A549 (cell line): ENCODE data around the gene SLC6A2. TPM values are rescaled to one million over a fixed set of nuclear protein-coding genes. Genes with fewer than 3 reads are reported as not detected.

Experiments
- ATAC-seq, 2 experiments: fragments of 200-7000 bp in 1 of 2; fragments of >200 bp in 1 of 2; cut with Nextera tagmentation in 1 of 2; cut with Tn5 transposase in 1 of 2; 3 replicates each; pipeline versions ENCODE4 v1.8.0 to v1.9.1; 2018 to 2020; ENCODE audit warnings: mild to moderate bottlenecking in 1 of 2, moderate library complexity in 1 of 2
- CTCF ChIA-PET: fragments of 300-600 bp; sonication (Branson Sonifier 250); formaldehyde crosslinking; extraction: SDS; loops from one replicate; lab custom pipeline; 2021; ENCODE audit warnings: antibody characterized with exemption, inconsistent platforms; lab: Yijun Ruan, JAX
- POLR2A ChIA-PET: fragments of 350-600 bp; formaldehyde crosslinking; extraction: SDS; loops from one replicate; lab custom pipeline; 2021; ENCODE audit warnings: antibody characterized with exemption, inconsistent platforms; lab: Yijun Ruan, JAX
- DNase-seq, 2 experiments: peaks; one replicate each; pipeline versions ENCODE4 v3.0.0 to v3.0.0-alpha.2; 2011 to 2016; ENCODE audit warnings: low read depth in 1 of 2, low spot score in 1 of 2
- FAIRE-seq: peaks from 2 replicates; lab custom pipeline; 2011; peaks lifted over from hg19 to GRCh38; lab: Jason Lieb, UNC
- H3K27ac ChIP-seq, 2 experiments: fragments of >200 bp; sonication (Bioruptor Twin); formaldehyde crosslinking; 3 replicates each; pipeline ENCODE4 v1.5.1; 2016 to 2017
- H3K4me1 ChIP-seq: fragments of >200 bp; sonication (Bioruptor Twin); formaldehyde crosslinking; 3 replicates; pipeline ENCODE4 v1.6.1; 2016
- H3K4me2 ChIP-seq: fragments of >200 bp; sonication (Bioruptor Twin); formaldehyde crosslinking; 3 replicates; pipeline ENCODE4 v1.6.1; 2016
- H3K4me3 ChIP-seq: fragments of >200 bp; sonication (Bioruptor Twin); formaldehyde crosslinking; 3 replicates; pipeline ENCODE4 v1.5.1; 2016
- H3K9me3 ChIP-seq: fragments of >200 bp; sonication (Bioruptor Twin); formaldehyde crosslinking; 3 replicates; pipeline ENCODE4 v1.6.1; 2016
- CBX2 ChIP-seq: fragments of 200-600 bp; sonication (generic); IDR thresholded peaks from 2 replicates; pipeline ENCODE4 v1.6.1; 2016; ENCODE audit warnings: low read depth, mild to moderate bottlenecking, borderline replicate concordance
- CEBPB ChIP-seq, 2 experiments: fragments of >200 bp in 1 of 2; sonication (Bioruptor Twin) in 1 of 2; formaldehyde crosslinking in 1 of 2; IDR thresholded peaks; 2 replicates each; pipeline ENCODE4 v1.6.1; 2012 to 2016
- CHD2 ChIP-seq: fragments of 150-350 bp; IDR thresholded peaks from 2 replicates; pipeline ENCODE4 v1.6.1; 2014; ENCODE audit warnings: low read length; ENCODE audit not compliant: partially characterized antibody
- EHMT2 ChIP-seq: fragments of 200-600 bp; sonication (generic); IDR thresholded peaks from 2 replicates; pipeline ENCODE4 v1.6.1; 2016; ENCODE audit warnings: antibody characterized with exemption, low read depth, mild to moderate bottlenecking, moderate library complexity
- FOSL2 ChIP-seq, 2 experiments: fragments of 450-650 bp in 1 of 2; fragments of >200 bp in 1 of 2; sonication (Bioruptor Twin) in 1 of 2; formaldehyde crosslinking; IDR thresholded peaks; 2 replicates each; pipeline versions ENCODE4 v1.5.0 to v1.6.1; 2016 to 2020; ENCODE audit warnings: mild to moderate bottlenecking in 1 of 2, moderate library complexity in 1 of 2
- FOXS1 ChIP-seq: fragments of 250-450 bp; sonication (Bioruptor Pico); IDR thresholded peaks from 2 replicates; pipeline ENCODE4 v1.5.0; 2020; ENCODE audit warnings: mild to moderate bottlenecking, moderate library complexity
- HEYL ChIP-seq: fragments of 250-450 bp; sonication (Bioruptor Pico); IDR thresholded peaks from 2 replicates; pipeline ENCODE4 v1.8.0; 2021; ENCODE audit warnings: mild to moderate bottlenecking, moderate library complexity
- HOXB13 ChIP-seq: fragments of 250-450 bp; sonication (Bioruptor Pico); IDR thresholded peaks from 2 replicates; pipeline ENCODE4 v1.5.0; 2020; ENCODE audit warnings: low read depth, mild to moderate bottlenecking, moderate library complexity
- HOXB5 ChIP-seq: fragments of 250-450 bp; sonication (Bioruptor Pico); IDR thresholded peaks from 2 replicates; pipeline ENCODE4 v1.5.0; 2020; ENCODE audit warnings: mild to moderate bottlenecking, moderate library complexity
- JUN ChIP-seq, 2 experiments: fragments of >200 bp; sonication (Bioruptor Twin); formaldehyde crosslinking; IDR thresholded peaks; 2 replicates in 1 of 2; 3 replicates in 1 of 2; pipeline ENCODE4 v1.6.1; 2016 to 2017
- JUNB ChIP-seq: fragments of >200 bp; sonication (Bioruptor Twin); formaldehyde crosslinking; IDR thresholded peaks from 2 replicates; pipeline ENCODE4 v1.6.1; 2016
- KDM1A ChIP-seq: fragments of 200-600 bp; sonication (generic); IDR thresholded peaks from 2 replicates; pipeline ENCODE4 v1.6.1; 2016; ENCODE audit warnings: low read depth, mild to moderate bottlenecking
- KDM5A ChIP-seq: fragments of 200-600 bp; sonication (generic); IDR thresholded peaks from 2 replicates; pipeline ENCODE4 v1.6.1; 2016; ENCODE audit warnings: antibody characterized with exemption, mild to moderate bottlenecking
- MAFK ChIP-seq: fragments of 450-650 bp; IDR thresholded peaks from 2 replicates; pipeline ENCODE4 v1.6.1; 2014; ENCODE audit not compliant: partially characterized antibody
- NR3C1 ChIP-seq: fragments of >200 bp; sonication (Bioruptor Twin); formaldehyde crosslinking; IDR thresholded peaks from 3 replicates; pipeline ENCODE4 v1.6.1; 2017
- POLR2A ChIP-seq: IDR thresholded peaks from 2 replicates; pipeline ENCODE4 v1.6.1; 2012; ENCODE audit warnings: mild to moderate bottlenecking, low read length
- RARB ChIP-seq: fragments of 250-450 bp; sonication (Bioruptor Pico); IDR thresholded peaks from 2 replicates; pipeline ENCODE4 v1.8.0; 2021; ENCODE audit warnings: mild to moderate bottlenecking, moderate library complexity
- RNF2 ChIP-seq: fragments of 200-600 bp; sonication (generic); IDR thresholded peaks from 2 replicates; pipeline ENCODE4 v1.6.1; 2016; ENCODE audit warnings: low read depth, mild to moderate bottlenecking, antibody characterized with exemption, moderate library complexity, borderline replicate concordance
- SREBF2 ChIP-seq: fragments of 450-650 bp; IDR thresholded peaks from 2 replicates; pipeline ENCODE4 v1.6.1; 2014; ENCODE audit warnings: mild to moderate bottlenecking, moderate library complexity
- ZNF302 ChIP-seq: fragments of 250-450 bp; sonication (Bioruptor Pico); IDR thresholded peaks from 2 replicates; pipeline ENCODE4 v1.9.0; 2021; ENCODE audit warnings: inconsistent platforms, mild to moderate bottlenecking, moderate library complexity
- WGBS: methylation state at CpG from one replicate; pipeline ENCODE4 v1.1.6; 2017; ENCODE audit errors: missing lambda C conversion rate; 5-methylcytosine and 5-hydroxymethylcytosine counted together
- polyA plus RNA-seq, 4 experiments: library from polyadenylated mRNA; depleted of rRNA in 3 of 4; stranded (reverse); fragments of >200 nt; fragmentation: RNase III in 1 of 4; extraction: RNeasy Plus Mini Kit Qiagen cat#74134 plus additional on column Dnase treatment in 1 of 4; gene quantifications; 2 replicates in 3 of 4; 3 replicates in 1 of 4; pipeline ENCODE4 v1.2.3, GENCODE V29; 2011 to 2017
- TF ChIP-seq, protein P1 (sequence below): fragments of 250-450 bp; sonication (Bioruptor Pico); IDR thresholded peaks from 2 replicates; pipeline ENCODE4 v1.5.0; 2021; ENCODE audit warnings: mild to moderate bottlenecking, moderate library complexity, borderline replicate concordance
- TF ChIP-seq, protein P2 (sequence below): fragments of >200 bp; sonication (Bioruptor Twin); formaldehyde crosslinking; IDR thresholded peaks from 3 replicates; pipeline ENCODE4 v1.5.1; 2016
- TF ChIP-seq, protein P3 (sequence below): IDR thresholded peaks from 2 replicates; pipeline ENCODE4 v1.6.1; 2012; ENCODE audit warnings: low read depth, borderline replicate concordance
- TF ChIP-seq, protein P4 (sequence below): IDR thresholded peaks from 2 replicates; pipeline ENCODE4 v1.6.1; 2012
- TF ChIP-seq, protein P5 (sequence below): IDR thresholded peaks from 2 replicates; pipeline ENCODE4 v1.6.1; 2012

The SLC6A2 gene
- polyA plus RNA-seq, 2 of the 4 experiments (the other 2 are of a cell fraction), result not detected

DNA sequence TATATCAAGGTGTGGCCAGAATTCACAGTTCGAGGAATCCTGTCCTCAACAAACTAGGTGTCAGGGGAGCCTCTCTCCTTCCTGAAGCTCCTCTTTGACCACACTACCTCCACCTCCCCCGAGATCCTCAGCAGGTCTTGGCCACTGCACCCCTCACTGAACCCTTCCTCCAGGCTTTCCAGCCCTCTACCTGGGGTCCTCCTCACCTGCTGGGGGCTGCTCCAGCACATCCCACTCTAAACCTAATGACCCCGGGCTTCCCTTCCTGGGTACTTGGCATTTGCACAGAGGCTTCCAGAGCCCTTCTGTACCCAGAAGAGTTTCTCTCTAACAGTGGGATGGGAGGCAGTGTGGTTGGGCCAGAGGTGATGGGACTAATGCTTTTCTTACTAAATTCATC lies 9.7 kb downstream of the SLC6A2 start:
- Histone ChIP-seq H3K9me3 (no peaks in the 10 kb centered on the region), H3K4me1 (peaks cover 6% of the 10 kb centered on the region; the same call in 2 of the 3 replicates), H3K4me3 (no peak overlapping the region), H3K4me2 (no peak overlapping the region), H3K27ac (no peak overlapping the region)
- no peak for FAIRE-seq
- ATAC-seq, result no peak
- WGBS, result 25% methylated on average over 3 of the region's 3 CpGs
- ChIA-PET CTCF (interaction anchor here (0.7 to 2.8 kb wide), 3 partner anchors 19 to 201 kb away, joined by 3 to 10 read pairs (median 5); no protein-coding TSS in a partner anchor), POLR2A (no interaction called here)
- no peak for DNase-seq
- TF ChIP-seq HOXB13 (CRISPR knock-in tag) (no peak), MAFK (no peak), JUN (IDR thresholded peaks at IDR 0.05) (no peak), POLR2A (no peak), JUNB (no peak)
- TF ChIP-seq, all 56 proteins: peak for 0

DNA sequence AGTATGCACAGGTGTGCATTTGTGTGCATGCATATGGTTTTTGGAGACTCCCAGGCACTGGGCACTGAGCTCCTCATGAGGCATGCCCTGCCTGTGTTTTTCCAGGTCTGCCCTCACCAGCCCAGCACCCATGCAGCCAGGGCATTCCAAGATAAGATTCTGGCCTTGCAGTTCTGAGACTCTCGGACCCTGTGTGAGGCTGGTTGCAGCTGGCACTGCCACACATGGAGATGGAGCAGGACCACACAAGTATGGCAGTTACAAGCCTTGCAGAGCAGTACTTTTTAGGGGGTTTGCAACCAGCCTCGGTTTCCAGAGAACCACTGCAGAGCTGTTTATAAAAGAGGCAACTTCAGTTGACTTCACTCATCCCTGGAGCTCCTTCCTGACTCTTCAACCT lies 10.2 kb downstream of the SLC6A2 start:
- ATAC-seq, result no peak
- no peak overlapping the region for H3K27ac ChIP-seq
- CTCF ChIA-PET, result interaction anchor here (1.1 to 1.5 kb wide), 2 partner anchors 20 to 23 kb away, joined by 3 to 5 read pairs; no protein-coding TSS in a partner anchor
- H3K9me3 ChIP-seq, result no peaks in the 10 kb centered on the region
- WGBS, result 5% methylated on average over 2 of the region's 2 CpGs
- no peak for FAIRE-seq
- H3K4me1 ChIP-seq, result peaks cover 6% of the 10 kb centered on the region; the same call in 2 of the 3 replicates
- no peak overlapping the region for H3K4me3 ChIP-seq
- POLR2A ChIA-PET, result no interaction called here
- TF ChIP-seq NR3C1 (no peak), FOSL2 (IDR thresholded peaks at IDR 0.05) (no peak), FOSL2 (CRISPR knock-in tag; IDR thresholded peaks at IDR 0.05) (no peak), EHMT2 (no peak), CBX2 (no peak), MAFK (no peak), KDM1A (no peak), POLR2A (no peak)
- TF ChIP-seq, protein P1, sequence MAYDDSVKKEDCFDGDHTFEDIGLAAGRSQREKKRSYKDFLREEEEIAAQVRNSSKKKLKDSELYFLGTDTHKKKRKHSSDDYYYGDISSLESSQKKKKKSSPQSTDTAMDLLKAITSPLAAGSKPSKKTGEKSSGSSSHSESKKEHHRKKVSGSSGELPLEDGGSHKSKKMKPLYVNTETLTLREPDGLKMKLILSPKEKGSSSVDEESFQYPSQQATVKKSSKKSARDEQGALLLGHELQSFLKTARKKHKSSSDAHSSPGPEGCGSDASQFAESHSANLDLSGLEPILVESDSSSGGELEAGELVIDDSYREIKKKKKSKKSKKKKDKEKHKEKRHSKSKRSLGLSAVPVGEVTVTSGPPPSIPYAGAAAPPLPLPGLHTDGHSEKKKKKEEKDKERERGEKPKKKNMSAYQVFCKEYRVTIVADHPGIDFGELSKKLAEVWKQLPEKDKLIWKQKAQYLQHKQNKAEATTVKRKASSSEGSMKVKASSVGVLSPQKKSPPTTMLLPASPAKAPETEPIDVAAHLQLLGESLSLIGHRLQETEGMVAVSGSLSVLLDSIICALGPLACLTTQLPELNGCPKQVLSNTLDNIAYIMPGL (CRISPR knock-in tag), result no peak
- TF ChIP-seq, protein P2, sequence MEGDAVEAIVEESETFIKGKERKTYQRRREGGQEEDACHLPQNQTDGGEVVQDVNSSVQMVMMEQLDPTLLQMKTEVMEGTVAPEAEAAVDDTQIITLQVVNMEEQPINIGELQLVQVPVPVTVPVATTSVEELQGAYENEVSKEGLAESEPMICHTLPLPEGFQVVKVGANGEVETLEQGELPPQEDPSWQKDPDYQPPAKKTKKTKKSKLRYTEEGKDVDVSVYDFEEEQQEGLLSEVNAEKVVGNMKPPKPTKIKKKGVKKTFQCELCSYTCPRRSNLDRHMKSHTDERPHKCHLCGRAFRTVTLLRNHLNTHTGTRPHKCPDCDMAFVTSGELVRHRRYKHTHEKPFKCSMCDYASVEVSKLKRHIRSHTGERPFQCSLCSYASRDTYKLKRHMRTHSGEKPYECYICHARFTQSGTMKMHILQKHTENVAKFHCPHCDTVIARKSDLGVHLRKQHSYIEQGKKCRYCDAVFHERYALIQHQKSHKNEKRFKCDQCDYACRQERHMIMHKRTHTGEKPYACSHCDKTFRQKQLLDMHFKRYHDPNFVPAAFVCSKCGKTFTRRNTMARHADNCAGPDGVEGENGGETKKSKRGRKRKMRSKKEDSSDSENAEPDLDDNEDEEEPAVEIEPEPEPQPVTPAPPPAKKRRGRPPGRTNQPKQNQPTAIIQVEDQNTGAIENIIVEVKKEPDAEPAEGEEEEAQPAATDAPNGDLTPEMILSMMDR, result no peak
- TF ChIP-seq, protein P3, sequence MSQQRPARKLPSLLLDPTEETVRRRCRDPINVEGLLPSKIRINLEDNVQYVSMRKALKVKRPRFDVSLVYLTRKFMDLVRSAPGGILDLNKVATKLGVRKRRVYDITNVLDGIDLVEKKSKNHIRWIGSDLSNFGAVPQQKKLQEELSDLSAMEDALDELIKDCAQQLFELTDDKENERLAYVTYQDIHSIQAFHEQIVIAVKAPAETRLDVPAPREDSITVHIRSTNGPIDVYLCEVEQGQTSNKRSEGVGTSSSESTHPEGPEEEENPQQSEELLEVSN, result no peak
- TF ChIP-seq, protein P4, sequence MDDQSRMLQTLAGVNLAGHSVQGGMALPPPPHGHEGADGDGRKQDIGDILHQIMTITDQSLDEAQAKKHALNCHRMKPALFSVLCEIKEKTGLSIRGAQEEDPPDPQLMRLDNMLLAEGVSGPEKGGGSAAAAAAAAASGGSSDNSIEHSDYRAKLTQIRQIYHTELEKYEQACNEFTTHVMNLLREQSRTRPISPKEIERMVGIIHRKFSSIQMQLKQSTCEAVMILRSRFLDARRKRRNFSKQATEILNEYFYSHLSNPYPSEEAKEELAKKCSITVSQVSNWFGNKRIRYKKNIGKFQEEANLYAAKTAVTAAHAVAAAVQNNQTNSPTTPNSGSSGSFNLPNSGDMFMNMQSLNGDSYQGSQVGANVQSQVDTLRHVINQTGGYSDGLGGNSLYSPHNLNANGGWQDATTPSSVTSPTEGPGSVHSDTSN, result no peak
- TF ChIP-seq, all 56 proteins: peak for 0
- no peak overlapping the region for H3K4me2 ChIP-seq
- DNase-seq, result no peak

DNA sequence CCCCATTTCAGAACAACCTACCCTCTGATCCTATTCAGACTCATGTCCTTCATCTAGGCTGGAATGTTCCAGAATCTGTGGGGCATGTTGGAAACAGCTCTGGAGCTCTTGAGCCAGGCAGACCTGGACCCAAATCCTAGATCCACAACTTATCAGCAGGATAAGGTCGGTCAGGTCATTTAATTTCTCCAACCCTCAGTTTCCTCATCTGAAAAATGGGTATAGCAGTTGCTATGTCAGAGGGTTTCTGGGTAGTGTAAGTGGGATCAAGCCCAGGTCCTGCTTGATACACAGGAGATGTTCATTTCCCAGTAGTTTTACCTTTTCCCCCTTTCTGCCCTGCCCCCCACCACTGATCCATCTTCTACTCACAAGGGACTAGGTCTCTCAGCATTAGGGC lies 12.0 kb downstream of the SLC6A2 start:
- Histone ChIP-seq H3K4me3 (no peak overlapping the region), H3K9me3 (no peaks in the 10 kb centered on the region), H3K4me1 (peaks cover 6% of the 10 kb centered on the region; the same call in 2 of the 3 replicates), H3K27ac (no peak overlapping the region), H3K4me2 (no peak overlapping the region)
- FAIRE-seq, result no peak
- ChIA-PET POLR2A (no interaction called here), CTCF (interaction anchor here (1.5 to 2.6 kb wide), 3 partner anchors 8 to 203 kb away, joined by 4 to 9 read pairs (median 5); no protein-coding TSS in a partner anchor)
- ATAC-seq, result no peak
- no peak for DNase-seq
- no peak for TF ChIP-seq RNF2
- no peak for TF ChIP-seq CEBPB (IDR thresholded peaks at IDR 0.05)
- no peak for TF ChIP-seq HEYL
- no peak for TF ChIP-seq SREBF2
- TF ChIP-seq HOXB5, result no peak
- TF ChIP-seq CHD2, result no peak
- TF ChIP-seq ZNF302 (CRISPR knock-in tag), result no peak
- no peak for TF ChIP-seq EHMT2
- TF ChIP-seq KDM5A, result no peak
- TF ChIP-seq, protein P3, result no peak
- TF ChIP-seq RARB (CRISPR knock-in tag), result no peak
- TF ChIP-seq, protein P5, sequence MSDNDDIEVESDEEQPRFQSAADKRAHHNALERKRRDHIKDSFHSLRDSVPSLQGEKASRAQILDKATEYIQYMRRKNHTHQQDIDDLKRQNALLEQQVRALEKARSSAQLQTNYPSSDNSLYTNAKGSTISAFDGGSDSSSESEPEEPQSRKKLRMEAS, result no peak
- no peak for TF ChIP-seq FOXS1
- 0% methylated on average over 1 of the region's 1 CpG for WGBS
